ENCODE results near the gene PLEKHA8.

PLEKHA8 gene

GRCh38 chr7:30012757-30013156, 15.5 kb upstream of the PLEKHA8 start:
- Histone ChIP-seq H3K27me3 (no peaks in the 10 kb centered on the region), H3K27ac (no peak overlapping the region), H3K36me3 (no peaks in the 10 kb centered on the region), H3K4me1 (ENCODE audit: control insufficient read depth in 1 of 2, insufficient read depth in 1 of 2, low read depth in 1 of 2, low read length in 1 of 2) (no peaks in the 10 kb centered on the region), H3K9me3 (no peaks in the 10 kb centered on the region), H3K4me3 (ENCODE audit: low read depth in 1 of 2, low read length in 1 of 2) (no peak overlapping the region)
- TF ChIP-seq CTCF (IDR thresholded peaks at IDR 0.05): no peak

GRCh38 chr7:30018451-30018850, 9.8 kb upstream of the PLEKHA8 start:
- TF ChIP-seq CTCF (IDR thresholded peaks at IDR 0.05): no peak
- no peak overlapping the region for H3K4me3 ChIP-seq (ENCODE audit: low read depth in 1 of 2, low read length in 1 of 2)
- no peaks in the 10 kb centered on the region for H3K27me3 ChIP-seq
- H3K36me3 ChIP-seq: no peaks in the 10 kb centered on the region
- H3K9me3 ChIP-seq: no peaks in the 10 kb centered on the region
- peaks cover 0 to 5% of the 10 kb centered on the region in 2 experiments for H3K4me1 ChIP-seq (ENCODE audit: control insufficient read depth in 1 of 2, insufficient read depth in 1 of 2, low read depth in 1 of 2, low read length in 1 of 2)
- no peak overlapping the region for H3K27ac ChIP-seq

GRCh38 chr7:30019387-30019786, 8.8 kb upstream of the PLEKHA8 start:
- no peak for TF ChIP-seq CTCF (IDR thresholded peaks at IDR 0.05)
- no peak overlapping the region for H3K4me3 ChIP-seq (ENCODE audit: low read depth in 1 of 2, low read length in 1 of 2)
- H3K4me1 ChIP-seq (ENCODE audit: control insufficient read depth in 1 of 2, insufficient read depth in 1 of 2, low read depth in 1 of 2, low read length in 1 of 2): peaks cover 0 to 5% of the 10 kb centered on the region in 2 experiments
- H3K27ac ChIP-seq: no peak overlapping the region
- H3K36me3 ChIP-seq: no peaks in the 10 kb centered on the region
- H3K9me3 ChIP-seq: no peaks in the 10 kb centered on the region
- no peaks in the 10 kb centered on the region for H3K27me3 ChIP-seq

GRCh38 chr7:30019960-30020359, 8.3 kb upstream of the PLEKHA8 start:
- Histone ChIP-seq H3K27me3 (no peaks in the 10 kb centered on the region), H3K36me3 (no peaks in the 10 kb centered on the region), H3K4me3 (ENCODE audit: low read depth in 1 of 2, low read length in 1 of 2) (no peak overlapping the region), H3K9me3 (no peaks in the 10 kb centered on the region), H3K4me1 (ENCODE audit: control insufficient read depth in 1 of 2, insufficient read depth in 1 of 2, low read depth in 1 of 2, low read length in 1 of 2) (peaks cover 0 to 5% of the 10 kb centered on the region in 2 experiments), H3K27ac (no peak overlapping the region)
- TF ChIP-seq CTCF (IDR thresholded peaks at IDR 0.05): no peak

GRCh38 chr7:30020535-30020934, 7.7 kb upstream of the PLEKHA8 start:
- no peak for TF ChIP-seq CTCF (IDR thresholded peaks at IDR 0.05)
- Histone ChIP-seq H3K27ac (no peak overlapping the region), H3K27me3 (no peaks in the 10 kb centered on the region), H3K9me3 (no peaks in the 10 kb centered on the region), H3K4me3 (ENCODE audit: low read depth in 1 of 2, low read length in 1 of 2) (no peak overlapping the region), H3K36me3 (no peaks in the 10 kb centered on the region), H3K4me1 (ENCODE audit: control insufficient read depth in 1 of 2, insufficient read depth in 1 of 2, low read depth in 1 of 2, low read length in 1 of 2) (peaks cover 2 to 6% of the 10 kb centered on the region in 2 experiments)

- Histone ChIP-seq H3K9me3 (no peaks in the 10 kb centered on the region), H3K27ac (no peak overlapping the region), H3K4me1 (ENCODE audit: control insufficient read depth in 1 of 2, insufficient read depth in 1 of 2, low read depth in 1 of 2, low read length in 1 of 2) (peaks cover 19 to 22% of the 10 kb centered on the region in 2 experiments), H3K4me3 (ENCODE audit: low read depth in 1 of 2, low read length in 1 of 2) (no peak overlapping the region), H3K36me3 (no peaks in the 10 kb centered on the region), H3K27me3 (no peaks in the 10 kb centered on the region)
- TF ChIP-seq CTCF (IDR thresholded peaks at IDR 0.05): no peak
These were observed 5.2 kb upstream of the PLEKHA8 start for GRCh38 chr7:30022991-30023390.
